ENCODE measurements around the gene ZNG1A.
"Not testable (repeated sequence)": the region's sequence is repeated elsewhere in the genome, so short reads cannot be mapped to it uniquely, and the experiment has no call there.

ZNG1A gene

GRCh38 chr9:93909-94308 lies 84.9 kb downstream of the ZNG1A start:
- not testable (repeated sequence) for DNase-seq

- DNase-seq, result not testable (repeated sequence)
Observed at GRCh38 chr9:90851-91250, 88.0 kb downstream of the ZNG1A start.

- not testable (repeated sequence) for DNase-seq
Observed at GRCh38 chr9:88396-89037, 90.3 kb downstream of the ZNG1A start.

GRCh38 chr9:87860-88259 lies 91.0 kb downstream of the ZNG1A start:
- not testable (repeated sequence) for DNase-seq

DNA sequence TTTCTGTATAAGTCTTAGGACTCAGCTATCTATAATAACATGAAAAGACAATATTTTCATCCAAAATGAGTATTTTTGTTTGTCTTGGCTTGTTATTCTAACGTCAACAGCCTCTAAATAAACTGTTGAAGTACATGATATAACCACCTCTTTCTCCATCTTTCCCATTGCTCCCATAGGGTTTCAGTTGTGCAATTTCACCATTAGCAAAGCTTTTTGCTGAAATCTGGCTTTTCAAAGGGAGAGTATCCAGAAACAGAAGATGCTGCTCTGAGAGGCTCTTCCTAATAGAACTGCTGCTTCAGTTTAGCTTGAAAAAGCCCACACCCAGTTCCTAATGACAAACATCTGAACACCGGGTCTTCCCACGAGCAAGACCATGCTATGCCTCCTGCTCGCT lies 91.8 kb downstream of the ZNG1A start:
- DNase-seq, result not testable (repeated sequence)

DNA sequence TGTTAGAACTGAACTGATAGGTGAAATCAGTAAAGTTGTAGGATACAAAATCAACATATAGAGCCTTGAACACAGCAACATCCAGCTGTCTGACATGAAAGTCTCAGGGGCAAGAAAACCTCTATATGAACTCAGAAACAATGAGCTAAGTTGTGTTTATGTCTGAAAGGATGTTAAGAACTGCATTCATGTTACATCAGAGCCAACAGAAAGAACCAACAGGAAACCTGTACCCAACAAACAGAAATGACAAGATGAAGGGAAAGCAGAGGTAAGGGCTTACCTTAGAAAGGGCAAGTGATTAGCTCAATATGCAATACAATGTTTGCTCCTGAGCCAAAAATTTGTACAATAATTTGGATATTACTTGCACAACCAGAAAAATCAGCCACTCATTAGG lies 92.2 kb downstream of the ZNG1A start:
- not testable (repeated sequence) for DNase-seq

GRCh38 chr9:82932-83689 lies 95.7 kb downstream of the ZNG1A start:
- not testable (repeated sequence) for DNase-seq

- DNase-seq, result not testable (repeated sequence)
Observed at GRCh38 chr9:78333-78732, 100.5 kb downstream of the ZNG1A start.

DNA sequence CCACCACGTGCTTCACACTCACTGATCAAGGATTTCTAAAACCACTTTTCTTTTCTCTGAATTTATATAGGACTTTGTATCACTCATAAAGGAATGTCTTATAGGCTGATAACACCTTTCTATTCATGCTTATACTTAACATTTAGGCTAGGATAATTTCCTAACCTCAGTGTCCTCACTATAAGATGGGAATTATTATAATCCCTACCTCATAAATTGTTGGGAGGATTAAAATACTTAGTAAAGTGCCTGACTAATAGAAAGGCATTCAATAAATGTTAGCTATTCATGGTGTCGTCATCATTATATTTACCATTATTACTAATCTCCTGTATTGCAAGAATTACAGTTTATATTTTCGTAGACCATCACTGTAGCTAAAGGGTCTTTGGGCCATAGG lies 102.5 kb downstream of the ZNG1A start:
- DNase-seq, result not testable (repeated sequence)

GRCh38 chr9:73900-74525 lies 104.8 kb downstream of the ZNG1A start:
- not testable (repeated sequence) for DNase-seq

- peak in 1 of 2 experiments; percentile 4 for DNase-seq
Observed at GRCh38 chr9:73076-73899, 105.6 kb downstream of the ZNG1A start.

All from activated CD4-positive, alpha-beta T cell treated with anti-CD3 and anti-CD28 coated beads, Interleukin-2, amount 50 U/mL, for 4 hours (primary cell).